ENCODE measurements around the gene DDAH1.

- TF ChIP-seq MAX (IDR thresholded peaks at IDR 0.05): no peak
- no peak for TF ChIP-seq ZSCAN20 (CRISPR knock-in tag; IDR thresholded peaks at IDR 0.05)
- TF ChIP-seq EP300 (IDR thresholded peaks at IDR 0.05): no peak
- no peak for TF ChIP-seq REST (IDR thresholded peaks at IDR 0.05)
These were observed 164.8 kb downstream of the DDAH1 start for GRCh38 chr1:85300140-85300539.
